ENCODE data around the gene TRMT5. TPM values are rescaled to one million over a fixed set of nuclear protein-coding genes. Genes with fewer than 3 reads are reported as not detected.

TRMT5 gene
- total RNA-seq = 11.5 and 17.4 TPM in 2 replicates

GRCh38 chr14:60980811-60981632 is at the start of gene TRMT5, which contains the start of gene SLC38A6:
Gene TRMT5 (minus strand): TSS chr14:60981079. CDS start chr14:60980973, 106 bp downstream.
Gene SLC38A6 (plus strand): TSS chr14:60981245. CDS start chr14:60981278, 33 bp downstream.

Other genes with a start within 250 kb of the TRMT5 start
- gene MNAT1, start 246.3 kb downstream of the TRMT5 start, total RNA-seq = 41.7 and 47.3 TPM in 2 replicates
- gene SLC38A6, start 166 bp upstream of the TRMT5 start, total RNA-seq = 38.7 and 41.7 TPM in 2 replicates